ENCODE data around the gene NEU4.

DNA sequence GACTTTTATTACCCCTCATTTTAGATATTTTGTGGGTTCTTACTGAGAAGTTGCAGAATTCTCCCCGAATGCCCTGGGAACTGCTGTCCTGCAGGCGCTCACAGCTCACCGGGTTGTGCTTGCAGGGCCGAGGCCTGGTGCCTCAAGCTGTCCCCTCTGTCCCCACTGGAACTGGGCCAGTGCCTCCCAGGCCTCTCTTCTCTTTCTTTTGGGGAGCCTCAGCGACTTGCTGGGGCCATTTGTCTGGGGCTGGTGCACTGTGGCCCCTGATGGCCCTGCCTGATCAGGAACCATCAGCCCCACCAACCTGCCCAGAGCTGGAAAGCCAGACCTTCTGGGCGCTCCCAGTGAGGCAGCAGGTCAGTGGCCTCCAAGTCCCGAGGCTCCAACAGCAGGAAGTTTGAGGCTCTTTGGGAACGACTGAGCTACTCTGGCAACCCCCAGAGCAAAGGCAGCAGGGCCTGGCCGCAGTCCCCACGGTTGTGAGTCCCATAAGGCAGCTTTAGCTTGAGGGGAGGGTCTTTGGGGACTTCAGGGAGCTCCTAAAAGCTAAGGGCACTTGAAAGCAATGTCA is 14.7 kb upstream of the NEU4 start:
- no peak for TF ChIP-seq EZH2 (IDR thresholded peaks at IDR 0.05)
- no peak for TF ChIP-seq POLR2AphosphoS5 (IDR thresholded peaks at IDR 0.05; ENCODE audit: borderline replicate concordance, low read depth, low read length)
- TF ChIP-seq FOXP2 (optimal IDR thresholded peaks at IDR 0.05; ENCODE audit: control extremely low read depth, extremely low read length, insufficient read depth): no peak

Measured in SK-N-MC (cell line).